NB4 (cell line): ENCODE measurements around the gene ITGA1.

Experiments
- CTCF ChIP-seq: IDR thresholded peaks from one replicate; pipeline ENCODE4 v1.5.1; 2012; ENCODE audit warnings: low read depth, low read length
- POLR2A ChIP-seq: IDR thresholded peaks from 2 replicates; pipeline ENCODE4 v1.6.1; 2011; ENCODE audit warnings: mild to moderate bottlenecking; ENCODE audit not compliant: insufficient read length; ENCODE audit errors: extremely low read depth

- no peak for TF ChIP-seq CTCF
- no peak for TF ChIP-seq POLR2A
Measured at GRCh38 chr5:52881468-52881867, 93.8 kb downstream of the ITGA1 start.
